Lung (tissue), 12 donors: ENCODE measurements around the gene SMAD5. TPM values are rescaled to one million over a fixed set of nuclear protein-coding genes. Genes with fewer than 3 reads are reported as not detected.
A peak's percentile ranks its signal among the peaks of the same experiment; 100 is the strongest.

Experiments
- ATAC-seq: fragments of 200-7000 bp; cut with Tn5 transposase; one replicate; pipeline ENCODE4 v1.9.1; 2020; ENCODE audit warnings: moderate number of reproducible peaks; ENCODE audit not compliant: insufficient read depth, low FRiP score
- DNase-seq, 3 donors: peaks; one replicate each; pipeline ENCODE4 v3.0.0-alpha.2; 2013 to 2017
- H3K27ac ChIP-seq, 2 donors: one replicate each; pipeline ENCODE4 v1.5.1; 2013; ENCODE audit warnings: mild to moderate bottlenecking in 2 of 2, moderate library complexity in 2 of 2, control low read depth in 1 of 2, inconsistent platforms in 1 of 2, low read depth in 1 of 2, low read length in 1 of 2
- H3K27me3 ChIP-seq, 3 donors: one replicate each; pipeline ENCODE4 v1.5.1; 2013; ENCODE audit warnings: low read length in 2 of 3; ENCODE audit not compliant: control insufficient read depth in 3 of 3, insufficient read depth in 3 of 3
- H3K36me3 ChIP-seq, 4 donors: one replicate each; pipeline ENCODE4 v1.5.1; 2013; ENCODE audit warnings: low read length in 4 of 4, mild to moderate bottlenecking in 1 of 4, moderate library complexity in 1 of 4; ENCODE audit not compliant: control insufficient read depth in 4 of 4, insufficient read depth in 4 of 4
- H3K4me1 ChIP-seq, 5 donors: one replicate each; pipeline ENCODE4 v1.5.1; 2013; ENCODE audit warnings: low read length in 5 of 5, mild to moderate bottlenecking in 2 of 5, moderate library complexity in 1 of 5; ENCODE audit not compliant: control insufficient read depth in 5 of 5, insufficient read depth in 5 of 5
- H3K4me3 ChIP-seq: one replicate; pipeline ENCODE4 v1.5.1; 2013; ENCODE audit warnings: mild to moderate bottlenecking, control low read depth, moderate library complexity
- H3K9ac ChIP-seq, 2 donors: one replicate each; pipeline ENCODE4 v1.5.1; 2013; ENCODE audit warnings: low read length in 2 of 2, control low read depth in 1 of 2; ENCODE audit not compliant: insufficient read depth in 1 of 2
- H3K9me3 ChIP-seq, 4 donors: one replicate each; pipeline ENCODE4 v1.5.1; 2013; ENCODE audit warnings: low read length in 3 of 4, mild to moderate bottlenecking in 1 of 4, moderate library complexity in 1 of 4; ENCODE audit not compliant: control insufficient read depth in 4 of 4, insufficient read depth in 3 of 4
- WGBS, 2 donors: extraction: QIAGEN DNeasy Blood & Tissue Kit; methylation state at CpG; one replicate each; pipeline ENCODE4 v1.1.7; 2013; 5-methylcytosine and 5-hydroxymethylcytosine counted together
- polyA plus RNA-seq, 2 donors: library from polyadenylated mRNA; stranded (reverse); fragments of 200-250 nt; gene quantifications; one replicate each; pipeline ENCODE4 v1.2.1, GENCODE V29; 2013
- total RNA-seq, 2 donors: library from RNA; depleted of rRNA in 1 of 2; stranded (reverse); fragments of >200 nt in 1 of 2; gene quantifications; one replicate each; pipeline ENCODE4 v1.2.1, GENCODE V29; 2014 to 2021
- TF ChIP-seq, protein P1 (sequence below): IDR thresholded peaks from 2 replicates; pipeline ENCODE4 v1.5.1; 2012; ENCODE audit warnings: mild to moderate bottlenecking; ENCODE audit errors: control extremely low read depth, extremely low read depth
- donor health status: control.
- donor health status: control.
- donor health status: Bipolar disorder and iron deficiency.
- donor health status: healthy.
- donor health status: DM: yes; HTN: yes; CAD: no.

Gene SMAD5
- total and polyA plus RNA-seq, 4 donors: 8.8 to 67.0 (median 26.6) TPM

DNA sequence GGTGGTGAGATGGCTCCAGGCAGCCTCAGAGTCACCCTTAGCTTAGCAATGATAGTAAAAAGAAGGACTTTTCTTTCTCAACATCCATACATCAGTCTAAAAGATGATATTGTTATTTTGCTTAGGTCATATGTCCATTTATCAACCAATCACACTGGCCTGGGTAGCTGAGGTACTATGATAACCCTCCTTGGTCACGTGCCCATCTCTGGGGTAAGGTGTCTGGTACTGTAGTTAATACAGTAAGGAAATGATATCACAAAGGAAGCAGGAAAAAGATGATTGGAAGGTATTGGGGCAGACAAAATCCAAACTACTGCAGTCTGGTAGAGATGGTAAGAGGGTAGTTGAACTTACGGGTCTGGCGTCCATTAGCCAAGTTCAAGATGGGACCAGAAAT lies 5.1 kb upstream of the SMAD5 start:
- Histone ChIP-seq H3K9me3 (no peaks in the 10 kb centered on the region), H3K4me1 (peaks cover 2 to 19% (median 6%) of the 10 kb centered on the region in 5 donors)
- TF ChIP-seq, protein P1, sequence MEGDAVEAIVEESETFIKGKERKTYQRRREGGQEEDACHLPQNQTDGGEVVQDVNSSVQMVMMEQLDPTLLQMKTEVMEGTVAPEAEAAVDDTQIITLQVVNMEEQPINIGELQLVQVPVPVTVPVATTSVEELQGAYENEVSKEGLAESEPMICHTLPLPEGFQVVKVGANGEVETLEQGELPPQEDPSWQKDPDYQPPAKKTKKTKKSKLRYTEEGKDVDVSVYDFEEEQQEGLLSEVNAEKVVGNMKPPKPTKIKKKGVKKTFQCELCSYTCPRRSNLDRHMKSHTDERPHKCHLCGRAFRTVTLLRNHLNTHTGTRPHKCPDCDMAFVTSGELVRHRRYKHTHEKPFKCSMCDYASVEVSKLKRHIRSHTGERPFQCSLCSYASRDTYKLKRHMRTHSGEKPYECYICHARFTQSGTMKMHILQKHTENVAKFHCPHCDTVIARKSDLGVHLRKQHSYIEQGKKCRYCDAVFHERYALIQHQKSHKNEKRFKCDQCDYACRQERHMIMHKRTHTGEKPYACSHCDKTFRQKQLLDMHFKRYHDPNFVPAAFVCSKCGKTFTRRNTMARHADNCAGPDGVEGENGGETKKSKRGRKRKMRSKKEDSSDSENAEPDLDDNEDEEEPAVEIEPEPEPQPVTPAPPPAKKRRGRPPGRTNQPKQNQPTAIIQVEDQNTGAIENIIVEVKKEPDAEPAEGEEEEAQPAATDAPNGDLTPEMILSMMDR: no peak

DNA sequence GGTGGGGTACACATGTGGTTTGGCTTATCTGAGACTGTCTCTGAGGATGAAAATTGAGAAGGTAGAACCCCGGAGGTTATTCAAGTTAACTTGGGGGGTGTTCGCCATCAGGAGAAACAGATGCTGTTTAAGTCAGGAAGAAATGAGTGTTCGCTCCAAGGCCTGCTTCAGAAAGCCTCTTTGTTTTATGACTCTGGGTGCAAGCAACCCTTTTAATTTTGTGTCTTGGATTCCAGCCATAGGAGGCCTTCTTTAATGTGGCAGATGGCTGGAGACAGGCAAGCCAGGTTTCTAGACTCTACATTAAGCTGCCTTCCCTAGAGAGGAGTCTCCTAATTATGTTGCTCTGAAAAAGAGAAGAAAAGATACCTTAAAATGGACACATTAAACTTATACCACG lies 4.2 kb upstream of the SMAD5 start:
- Histone ChIP-seq H3K36me3 (peaks cover 0 to 3% (median 0%) of the 10 kb centered on the region in 4 donors), H3K9me3 (no peaks in the 10 kb centered on the region), H3K27me3 (no peaks in the 10 kb centered on the region), H3K27ac (no peak overlapping the region), H3K9ac (no peak overlapping the region), H3K4me1 (peaks cover 2 to 19% (median 6%) of the 10 kb centered on the region in 5 donors), H3K4me3 (no peak overlapping the region)
- TF ChIP-seq, protein P1: no peak
- WGBS, 2 donors: 86% methylated on average over 4 of the region's 4 CpGs
- no peak for ATAC-seq
- peak in 2 of 3 donors; percentile 60 to 62 for DNase-seq

More for the DNA sequence above, 5.1 kb upstream of the SMAD5 start:
- no peak for DNase-seq
- no peak overlapping the region for H3K27ac ChIP-seq
- H3K4me3 ChIP-seq: no peak overlapping the region
- WGBS, 2 donors: 94% methylated on average over 3 of the region's 3 CpGs
- no peaks in the 10 kb centered on the region for H3K36me3 ChIP-seq
- no peaks in the 10 kb centered on the region for H3K27me3 ChIP-seq
- ATAC-seq: no peak
- H3K9ac ChIP-seq: no peak overlapping the region

DNA sequence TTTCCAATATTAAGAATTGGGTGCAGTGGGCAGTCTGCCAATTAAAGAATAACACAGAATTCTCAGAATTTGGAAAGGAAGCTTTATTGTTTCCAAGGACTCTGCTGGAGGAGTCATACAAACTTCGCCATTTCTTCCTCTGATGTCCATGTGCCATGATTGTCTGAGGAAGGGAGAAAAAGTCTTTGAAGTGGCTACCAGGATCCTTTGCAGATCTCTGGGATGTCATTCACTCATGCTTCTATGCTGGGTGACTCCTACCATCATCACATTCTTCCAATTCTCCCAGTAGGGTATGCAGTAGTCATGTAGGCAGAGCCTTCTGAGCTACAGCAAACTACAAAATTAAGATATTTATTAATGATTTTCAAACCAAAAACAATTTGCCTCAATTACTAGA lies 3.2 kb upstream of the SMAD5 start:
- TF ChIP-seq, protein P1: no peak
- H3K4me3 ChIP-seq: no peak overlapping the region
- no peaks in the 10 kb centered on the region for H3K9me3 ChIP-seq
- peaks cover 0 to 3% (median 0%) of the 10 kb centered on the region in 4 donors for H3K36me3 ChIP-seq
- H3K27ac ChIP-seq: no peak overlapping the region
- H3K4me1 ChIP-seq: peaks cover 0 to 24% (median 9%) of the 10 kb centered on the region in 5 donors
- 79 to 81% methylated on average over 1 of the region's 1 CpG for WGBS, 2 donors
- no peaks in the 10 kb centered on the region for H3K27me3 ChIP-seq
- no peak overlapping the region for H3K9ac ChIP-seq
- DNase-seq (peak in 2 of 3 donors; percentile 32 to 34), ATAC-seq (no peak)

DNA sequence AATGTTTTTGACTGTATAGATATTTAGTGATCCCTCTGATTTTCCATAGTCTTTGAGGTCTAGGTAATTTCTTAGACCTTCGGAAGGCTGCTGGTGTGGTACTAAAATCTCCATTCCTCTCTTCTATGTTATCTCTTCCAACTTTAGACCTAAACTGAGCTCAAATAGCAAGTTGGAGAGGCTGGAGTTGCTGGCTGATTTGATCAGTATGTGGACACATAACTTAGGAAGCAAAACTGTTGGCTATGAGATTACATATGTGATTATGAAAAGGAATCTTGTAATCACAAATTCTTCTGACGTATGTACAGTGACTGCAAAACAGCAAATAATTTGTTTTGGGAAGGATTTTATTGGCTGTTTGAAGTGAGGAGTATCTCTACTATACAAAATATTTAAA lies 2.1 kb upstream of the SMAD5 start:
- no peak overlapping the region for H3K9ac ChIP-seq
- H3K36me3 ChIP-seq: peaks cover 0 to 3% (median 0%) of the 10 kb centered on the region in 4 donors
- H3K9me3 ChIP-seq: no peaks in the 10 kb centered on the region
- TF ChIP-seq, protein P1: no peak
- DNase-seq (no peak), ATAC-seq (no peak)
- WGBS, 2 donors: 91 to 94% methylated on average over 2 of the region's 2 CpGs
- H3K27ac ChIP-seq: no peak overlapping the region
- peaks cover 3 to 33% (median 15%) of the 10 kb centered on the region in 5 donors for H3K4me1 ChIP-seq
- no peak overlapping the region for H3K4me3 ChIP-seq
- H3K27me3 ChIP-seq: no peaks in the 10 kb centered on the region
